ENCODE data around the gene TCF25. TPM values are rescaled to one million over a fixed set of nuclear protein-coding genes. Genes with fewer than 3 reads are reported as not detected.

Gene TCF25
- total RNA-seq, 1 experiment from 2014 or later: 155 TPM

DNA sequence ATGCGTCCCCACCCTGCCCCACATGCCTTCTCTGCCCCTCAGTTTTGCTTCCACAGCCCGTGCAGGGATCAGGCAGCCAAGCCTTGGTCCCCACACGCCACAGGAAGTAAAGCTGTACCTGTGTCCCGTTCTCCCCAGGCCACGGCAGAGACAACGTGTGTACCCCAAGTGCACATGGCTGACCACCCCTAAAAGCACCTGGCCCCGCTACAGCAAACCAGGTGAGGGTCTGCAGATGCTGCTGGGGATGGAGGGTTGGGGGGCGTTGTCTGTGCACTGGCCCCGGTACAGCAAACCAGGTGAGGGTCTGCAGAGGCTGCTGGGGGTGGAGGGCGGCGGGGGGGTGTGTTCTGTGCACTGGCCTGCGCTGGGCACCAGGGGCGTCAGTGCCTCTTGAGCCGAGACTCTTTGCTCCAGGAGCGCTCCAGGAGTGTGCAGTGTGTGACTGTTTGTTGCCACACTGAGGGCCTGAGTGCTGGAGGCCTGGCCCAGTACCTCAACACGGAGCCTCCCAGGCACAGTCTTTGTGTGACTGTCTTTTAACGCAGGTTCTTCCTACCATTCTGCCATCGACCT lies 18.8 kb downstream of the TCF25 start:
- no peaks in the 10 kb centered on the region for H3K27me3 Mint-ChIP-seq (ENCODE audit: low read depth)
- ChIA-PET POLR2A (no interaction called here), CTCF (interaction anchor here (1.8 kb wide), 1 partner anchor 18 kb away, joined by 11 read pairs; no protein-coding TSS in a partner anchor)
- H3K36me3 Mint-ChIP-seq: peaks cover 23% of the 10 kb centered on the region
- no peak overlapping the region for H3K27ac Mint-ChIP-seq
- H3K4me1 Mint-ChIP-seq: no peaks in the 10 kb centered on the region
- no peaks in the 10 kb centered on the region for H3K9me3 Mint-ChIP-seq
- TF ChIP-seq, protein P1, sequence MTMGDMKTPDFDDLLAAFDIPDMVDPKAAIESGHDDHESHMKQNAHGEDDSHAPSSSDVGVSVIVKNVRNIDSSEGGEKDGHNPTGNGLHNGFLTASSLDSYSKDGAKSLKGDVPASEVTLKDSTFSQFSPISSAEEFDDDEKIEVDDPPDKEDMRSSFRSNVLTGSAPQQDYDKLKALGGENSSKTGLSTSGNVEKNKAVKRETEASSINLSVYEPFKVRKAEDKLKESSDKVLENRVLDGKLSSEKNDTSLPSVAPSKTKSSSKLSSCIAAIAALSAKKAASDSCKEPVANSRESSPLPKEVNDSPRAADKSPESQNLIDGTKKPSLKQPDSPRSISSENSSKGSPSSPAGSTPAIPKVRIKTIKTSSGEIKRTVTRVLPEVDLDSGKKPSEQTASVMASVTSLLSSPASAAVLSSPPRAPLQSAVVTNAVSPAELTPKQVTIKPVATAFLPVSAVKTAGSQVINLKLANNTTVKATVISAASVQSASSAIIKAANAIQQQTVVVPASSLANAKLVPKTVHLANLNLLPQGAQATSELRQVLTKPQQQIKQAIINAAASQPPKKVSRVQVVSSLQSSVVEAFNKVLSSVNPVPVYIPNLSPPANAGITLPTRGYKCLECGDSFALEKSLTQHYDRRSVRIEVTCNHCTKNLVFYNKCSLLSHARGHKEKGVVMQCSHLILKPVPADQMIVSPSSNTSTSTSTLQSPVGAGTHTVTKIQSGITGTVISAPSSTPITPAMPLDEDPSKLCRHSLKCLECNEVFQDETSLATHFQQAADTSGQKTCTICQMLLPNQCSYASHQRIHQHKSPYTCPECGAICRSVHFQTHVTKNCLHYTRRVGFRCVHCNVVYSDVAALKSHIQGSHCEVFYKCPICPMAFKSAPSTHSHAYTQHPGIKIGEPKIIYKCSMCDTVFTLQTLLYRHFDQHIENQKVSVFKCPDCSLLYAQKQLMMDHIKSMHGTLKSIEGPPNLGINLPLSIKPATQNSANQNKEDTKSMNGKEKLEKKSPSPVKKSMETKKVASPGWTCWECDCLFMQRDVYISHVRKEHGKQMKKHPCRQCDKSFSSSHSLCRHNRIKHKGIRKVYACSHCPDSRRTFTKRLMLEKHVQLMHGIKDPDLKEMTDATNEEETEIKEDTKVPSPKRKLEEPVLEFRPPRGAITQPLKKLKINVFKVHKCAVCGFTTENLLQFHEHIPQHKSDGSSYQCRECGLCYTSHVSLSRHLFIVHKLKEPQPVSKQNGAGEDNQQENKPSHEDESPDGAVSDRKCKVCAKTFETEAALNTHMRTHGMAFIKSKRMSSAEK (CRISPR knock-in tag; IDR thresholded peaks at IDR 0.05; ENCODE audit: borderline replicate concordance): no peak
- TF ChIP-seq ZNF317 (CRISPR knock-in tag; IDR thresholded peaks at IDR 0.05; ENCODE audit: borderline replicate concordance, low read depth): no peak
- no peak for TF ChIP-seq SOX15 (CRISPR knock-in tag; IDR thresholded peaks at IDR 0.05)
- TF ChIP-seq, protein P2, sequence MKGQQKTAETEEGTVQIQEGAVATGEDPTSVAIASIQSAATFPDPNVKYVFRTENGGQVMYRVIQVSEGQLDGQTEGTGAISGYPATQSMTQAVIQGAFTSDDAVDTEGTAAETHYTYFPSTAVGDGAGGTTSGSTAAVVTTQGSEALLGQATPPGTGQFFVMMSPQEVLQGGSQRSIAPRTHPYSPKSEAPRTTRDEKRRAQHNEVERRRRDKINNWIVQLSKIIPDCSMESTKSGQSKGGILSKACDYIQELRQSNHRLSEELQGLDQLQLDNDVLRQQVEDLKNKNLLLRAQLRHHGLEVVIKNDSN (CRISPR knock-in tag; IDR thresholded peaks at IDR 0.05): no peak
- no peak for TF ChIP-seq PRRX2 (CRISPR knock-in tag; IDR thresholded peaks at IDR 0.05)
- no peak for TF ChIP-seq ZNF138 (CRISPR knock-in tag; conservative IDR thresholded peaks at IDR 0.05)
- TF ChIP-seq ELF4 (CRISPR knock-in tag; IDR thresholded peaks at IDR 0.05; ENCODE audit: low read depth): no peak
- TF ChIP-seq GABPB1 (CRISPR knock-in tag; IDR thresholded peaks at IDR 0.05): no peak
- TF ChIP-seq, protein P3, sequence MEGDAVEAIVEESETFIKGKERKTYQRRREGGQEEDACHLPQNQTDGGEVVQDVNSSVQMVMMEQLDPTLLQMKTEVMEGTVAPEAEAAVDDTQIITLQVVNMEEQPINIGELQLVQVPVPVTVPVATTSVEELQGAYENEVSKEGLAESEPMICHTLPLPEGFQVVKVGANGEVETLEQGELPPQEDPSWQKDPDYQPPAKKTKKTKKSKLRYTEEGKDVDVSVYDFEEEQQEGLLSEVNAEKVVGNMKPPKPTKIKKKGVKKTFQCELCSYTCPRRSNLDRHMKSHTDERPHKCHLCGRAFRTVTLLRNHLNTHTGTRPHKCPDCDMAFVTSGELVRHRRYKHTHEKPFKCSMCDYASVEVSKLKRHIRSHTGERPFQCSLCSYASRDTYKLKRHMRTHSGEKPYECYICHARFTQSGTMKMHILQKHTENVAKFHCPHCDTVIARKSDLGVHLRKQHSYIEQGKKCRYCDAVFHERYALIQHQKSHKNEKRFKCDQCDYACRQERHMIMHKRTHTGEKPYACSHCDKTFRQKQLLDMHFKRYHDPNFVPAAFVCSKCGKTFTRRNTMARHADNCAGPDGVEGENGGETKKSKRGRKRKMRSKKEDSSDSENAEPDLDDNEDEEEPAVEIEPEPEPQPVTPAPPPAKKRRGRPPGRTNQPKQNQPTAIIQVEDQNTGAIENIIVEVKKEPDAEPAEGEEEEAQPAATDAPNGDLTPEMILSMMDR (IDR thresholded peaks at IDR 0.05): no peak
- ATAC-seq: peak; percentile 75
- DNase-seq (ENCODE audit: low spot score): no peak
- no peak overlapping the region for H3K4me3 Mint-ChIP-seq

DNA sequence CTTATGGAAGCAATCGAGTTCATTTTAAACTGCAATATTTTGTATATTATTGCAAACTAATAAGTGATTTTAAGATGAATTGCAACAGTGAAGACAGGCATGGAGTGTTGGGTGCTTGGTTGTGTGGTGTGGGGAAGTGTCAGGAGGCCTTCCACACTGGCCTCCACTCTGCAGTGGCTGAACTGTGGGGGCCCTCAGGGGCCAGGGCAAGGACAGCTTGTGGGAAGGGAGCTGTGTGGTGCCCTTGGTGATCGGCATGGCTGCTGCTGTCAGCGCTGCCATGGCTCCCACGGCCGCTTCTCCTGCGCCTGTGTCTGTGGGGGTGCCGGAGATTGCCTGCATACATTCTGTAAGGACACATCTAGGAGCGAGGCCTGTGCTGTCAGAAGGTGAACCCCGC lies 19.2 kb downstream of the TCF25 start:
- H3K4me3 Mint-ChIP-seq: no peak overlapping the region
- H3K27me3 Mint-ChIP-seq (ENCODE audit: low read depth): no peaks in the 10 kb centered on the region
- H3K27ac Mint-ChIP-seq: no peak overlapping the region
- H3K9me3 Mint-ChIP-seq: no peaks in the 10 kb centered on the region
- no peak for ATAC-seq
- POLR2A ChIA-PET: no interaction called here
- H3K4me1 Mint-ChIP-seq: no peaks in the 10 kb centered on the region
- no peak for DNase-seq (ENCODE audit: low spot score)
- CTCF ChIA-PET: no interaction called here
- no peak for TF ChIP-seq ZNF396 (CRISPR knock-in tag; IDR thresholded peaks at IDR 0.05; ENCODE audit: borderline replicate concordance)
- no peak for TF ChIP-seq RORB (CRISPR knock-in tag; IDR thresholded peaks at IDR 0.05)
- no peak for TF ChIP-seq ZNF416 (CRISPR knock-in tag; IDR thresholded peaks at IDR 0.05)
- no peak for TF ChIP-seq GRHL2 (CRISPR knock-in tag; IDR thresholded peaks at IDR 0.05; ENCODE audit: insufficient replicate concordance, severe bottlenecking)
- TF ChIP-seq ZNF423 (CRISPR knock-in tag; IDR thresholded peaks at IDR 0.05): no peak
- no peak for TF ChIP-seq FOXK1 (CRISPR knock-in tag; IDR thresholded peaks at IDR 0.05)
- no peak for TF ChIP-seq SMAD4 (CRISPR knock-in tag; IDR thresholded peaks at IDR 0.05)
- TF ChIP-seq, protein P4, sequence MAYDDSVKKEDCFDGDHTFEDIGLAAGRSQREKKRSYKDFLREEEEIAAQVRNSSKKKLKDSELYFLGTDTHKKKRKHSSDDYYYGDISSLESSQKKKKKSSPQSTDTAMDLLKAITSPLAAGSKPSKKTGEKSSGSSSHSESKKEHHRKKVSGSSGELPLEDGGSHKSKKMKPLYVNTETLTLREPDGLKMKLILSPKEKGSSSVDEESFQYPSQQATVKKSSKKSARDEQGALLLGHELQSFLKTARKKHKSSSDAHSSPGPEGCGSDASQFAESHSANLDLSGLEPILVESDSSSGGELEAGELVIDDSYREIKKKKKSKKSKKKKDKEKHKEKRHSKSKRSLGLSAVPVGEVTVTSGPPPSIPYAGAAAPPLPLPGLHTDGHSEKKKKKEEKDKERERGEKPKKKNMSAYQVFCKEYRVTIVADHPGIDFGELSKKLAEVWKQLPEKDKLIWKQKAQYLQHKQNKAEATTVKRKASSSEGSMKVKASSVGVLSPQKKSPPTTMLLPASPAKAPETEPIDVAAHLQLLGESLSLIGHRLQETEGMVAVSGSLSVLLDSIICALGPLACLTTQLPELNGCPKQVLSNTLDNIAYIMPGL (CRISPR knock-in tag; IDR thresholded peaks at IDR 0.05): no peak
- no peak for TF ChIP-seq OVOL2 (CRISPR knock-in tag; IDR thresholded peaks at IDR 0.05; ENCODE audit: borderline replicate concordance)
- TF ChIP-seq, protein P3 (IDR thresholded peaks at IDR 0.05): no peak
- TF ChIP-seq, protein P5, sequence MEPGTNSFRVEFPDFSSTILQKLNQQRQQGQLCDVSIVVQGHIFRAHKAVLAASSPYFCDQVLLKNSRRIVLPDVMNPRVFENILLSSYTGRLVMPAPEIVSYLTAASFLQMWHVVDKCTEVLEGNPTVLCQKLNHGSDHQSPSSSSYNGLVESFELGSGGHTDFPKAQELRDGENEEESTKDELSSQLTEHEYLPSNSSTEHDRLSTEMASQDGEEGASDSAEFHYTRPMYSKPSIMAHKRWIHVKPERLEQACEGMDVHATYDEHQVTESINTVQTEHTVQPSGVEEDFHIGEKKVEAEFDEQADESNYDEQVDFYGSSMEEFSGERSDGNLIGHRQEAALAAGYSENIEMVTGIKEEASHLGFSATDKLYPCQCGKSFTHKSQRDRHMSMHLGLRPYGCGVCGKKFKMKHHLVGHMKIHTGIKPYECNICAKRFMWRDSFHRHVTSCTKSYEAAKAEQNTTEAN (CRISPR knock-in tag; IDR thresholded peaks at IDR 0.05): no peak
- H3K36me3 Mint-ChIP-seq: peaks cover 18% of the 10 kb centered on the region
